SKM-1 (cell line): ENCODE results near the gene TOX2.

Experiments
- DNase-seq: peaks from one replicate; lab custom pipeline; 2025; ENCODE audit not compliant: unreplicated experiment; lab: John Stamatoyannopoulos, UW

Gene TOX2

GRCh38 chr20:43974695-43975094 lies 60.0 kb downstream of the TOX2 start:
- no peak for DNase-seq

- no peak for DNase-seq
Measured at GRCh38 chr20:43975096-43975768, 60.6 kb downstream of the TOX2 start.

GRCh38 chr20:43976547-43976946 lies 61.9 kb downstream of the TOX2 start:
- DNase-seq: no peak

GRCh38 chr20:43977252-43977651 lies 62.6 kb downstream of the TOX2 start:
- DNase-seq: no peak

- DNase-seq: no peak
Measured at GRCh38 chr20:43977962-43978361, 63.3 kb downstream of the TOX2 start.

GRCh38 chr20:43979576-43980105 lies 65.0 kb downstream of the TOX2 start:
- DNase-seq: no peak

DNA sequence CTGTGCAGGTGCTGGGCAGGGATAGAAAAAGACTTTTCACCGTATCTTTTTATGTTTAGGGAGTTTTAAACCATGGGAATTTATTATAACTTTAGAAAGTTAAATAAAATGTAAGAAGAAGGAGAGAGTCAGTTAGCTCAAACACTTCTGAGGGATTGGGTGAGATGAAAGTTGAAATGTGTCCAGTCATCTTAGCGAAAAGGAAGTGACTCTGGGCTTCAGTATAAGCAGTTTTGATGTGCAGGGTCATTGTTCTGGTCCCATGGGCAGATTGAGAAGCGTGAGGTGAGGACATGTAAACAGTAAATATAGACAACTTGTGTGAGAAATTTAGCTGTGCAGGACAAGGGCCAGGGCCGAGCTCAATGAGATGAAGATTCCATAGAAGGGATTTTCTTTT lies 66.9 kb downstream of the TOX2 start:
- DNase-seq: no peak

GRCh38 chr20:43982016-43982415 lies 67.4 kb downstream of the TOX2 start:
- no peak for DNase-seq

GRCh38 chr20:43982886-43983285 lies 68.2 kb downstream of the TOX2 start:
- DNase-seq: no peak

DNA sequence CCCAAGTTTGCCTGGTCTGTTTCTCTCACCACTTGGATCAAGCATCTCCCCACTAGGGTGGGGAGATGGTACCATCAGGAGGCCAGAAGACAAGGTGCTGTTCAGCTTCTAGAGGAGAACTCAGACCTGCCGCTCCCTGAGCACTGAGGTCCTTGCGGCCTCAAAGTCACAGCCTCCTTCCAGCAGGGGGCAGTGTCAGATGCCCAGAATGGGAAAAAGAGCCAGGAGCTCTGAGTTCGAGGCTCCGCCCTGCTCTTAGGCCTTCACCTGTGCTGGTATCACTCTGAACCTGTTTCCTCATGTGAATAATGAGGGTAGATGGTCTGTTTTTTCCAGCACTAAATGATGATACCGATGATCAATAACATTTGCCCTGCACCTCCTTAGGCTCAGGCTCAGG lies 68.7 kb downstream of the TOX2 start:
- DNase-seq: no peak

DNA sequence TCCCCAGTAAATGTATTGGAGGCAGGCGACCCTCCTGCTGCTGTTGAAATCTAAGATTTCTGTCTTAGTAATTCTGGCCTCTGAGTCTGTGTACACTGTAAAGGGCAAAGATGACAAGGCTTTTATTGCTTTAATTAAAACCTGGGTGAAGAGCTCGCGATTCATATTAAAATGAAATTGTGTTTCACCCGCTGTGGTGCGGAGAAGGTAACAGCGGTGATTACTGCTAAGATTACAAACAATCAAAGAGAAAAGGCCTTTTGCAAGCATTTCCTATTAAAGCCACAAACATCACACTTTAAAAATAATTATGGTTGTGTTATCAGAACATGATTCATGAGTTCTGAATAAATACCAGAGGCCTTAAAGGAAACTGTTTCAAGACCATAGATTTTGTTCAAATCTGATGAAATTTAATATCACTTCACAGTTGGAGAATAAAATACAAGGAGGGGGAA lies 69.3 kb downstream of the TOX2 start:
- no peak for DNase-seq

DNA sequence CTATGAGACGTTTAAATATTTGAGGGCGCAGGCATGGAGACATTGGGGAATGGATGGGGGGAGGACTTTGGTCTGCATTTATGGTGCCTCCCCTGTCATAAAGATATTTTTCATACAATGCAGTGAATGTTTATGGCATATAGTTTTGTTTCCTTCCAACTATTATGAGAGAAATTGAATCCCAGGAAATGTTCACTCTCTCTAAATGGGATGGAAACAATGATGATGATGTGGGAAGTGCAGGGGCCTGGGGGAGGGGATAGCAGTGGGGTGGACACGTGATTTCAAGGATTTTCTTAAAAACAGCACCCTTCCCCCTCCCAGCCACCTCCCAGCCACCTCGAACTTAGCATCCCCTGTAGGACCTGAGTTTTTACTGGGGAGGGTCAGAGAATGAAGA lies 69.9 kb downstream of the TOX2 start:
- DNase-seq: no peak

- DNase-seq: no peak
Measured at GRCh38 chr20:43985121-43985520, 70.5 kb downstream of the TOX2 start.

GRCh38 chr20:43985608-43986316 lies 71.1 kb downstream of the TOX2 start:
- DNase-seq: no peak

GRCh38 chr20:43987018-43987417 lies 72.4 kb downstream of the TOX2 start:
- DNase-seq: no peak

DNA sequence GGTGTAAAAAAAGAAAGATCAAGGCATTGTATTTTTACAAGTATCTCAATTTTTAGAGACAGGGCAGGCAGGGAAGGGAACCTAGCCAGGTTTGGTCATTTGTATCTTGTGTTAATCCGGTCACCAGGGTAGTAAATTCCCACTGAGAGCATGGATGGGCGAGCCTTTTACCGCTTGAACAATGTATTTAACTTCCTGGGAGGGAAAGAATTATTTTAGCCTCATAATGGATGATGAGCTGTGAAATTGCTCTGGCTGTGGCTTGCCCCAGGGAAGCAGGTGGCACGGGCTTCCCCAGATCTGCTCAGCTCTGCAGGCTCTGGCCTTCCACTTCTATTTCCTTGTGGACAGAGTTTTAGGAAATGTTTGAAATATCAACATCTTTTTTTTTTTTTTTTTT lies 72.9 kb downstream of the TOX2 start:
- DNase-seq: no peak

DNA sequence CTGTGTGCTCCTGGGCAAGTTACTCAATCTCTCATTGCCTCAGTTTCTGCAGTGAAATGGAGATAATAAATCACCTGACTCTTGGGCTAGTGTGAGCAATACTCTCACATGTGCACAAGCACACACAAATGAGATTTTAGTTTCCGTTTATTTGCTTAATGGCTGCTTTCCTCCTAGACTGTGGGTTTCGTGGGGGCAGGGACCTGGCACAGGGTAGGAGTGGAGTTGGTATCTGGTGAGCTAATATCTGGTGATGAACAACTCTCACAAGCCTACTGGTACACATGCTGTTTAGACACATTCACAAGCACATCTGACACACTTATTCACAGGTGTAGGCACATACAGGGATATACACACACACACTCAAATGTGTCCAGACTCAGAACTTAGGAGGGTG lies 73.8 kb downstream of the TOX2 start:
- no peak for DNase-seq

- DNase-seq: no peak
Measured at GRCh38 chr20:43988867-43989266, 74.2 kb downstream of the TOX2 start.

- no peak for DNase-seq
Measured at GRCh38 chr20:43991261-43991660, 76.6 kb downstream of the TOX2 start.

- no peak for DNase-seq
Measured at GRCh38 chr20:43991982-43992381, 77.3 kb downstream of the TOX2 start.

GRCh38 chr20:43992885-43993284 lies 78.2 kb downstream of the TOX2 start:
- DNase-seq: no peak

- DNase-seq: no peak
Measured at GRCh38 chr20:43993560-43993959, 78.9 kb downstream of the TOX2 start.
